Endothelial cell of umbilical vein (primary cell): ENCODE results near the gene NUDT13. TPM values are rescaled to one million over a fixed set of nuclear protein-coding genes. Genes with fewer than 3 reads are reported as not detected.

Experiments
- BruUV-seq: library from RNA; stranded (reverse); fragments of 400-500 nt; replicated peaks from 2 replicates; lab custom pipeline; 2021; lab: Mats Ljungman, UMichigan
- CTCF ChIA-PET: fragments of 300-600, 350-600 bp; sonication (Branson Sonifier 250); formaldehyde crosslinking; loops from one replicate; lab custom pipeline; 2021; ENCODE audit warnings: antibody characterized with exemption, inconsistent platforms; lab: Charles Lee
- POLR2A ChIA-PET: fragments of 300-600, 350-600 bp; sonication (Branson Sonifier 250); formaldehyde crosslinking; loops from one replicate; lab custom pipeline; 2021; ENCODE audit warnings: antibody characterized with exemption, inconsistent platforms; lab: Charles Lee
- DNase-seq: peaks from one replicate; pipeline ENCODE4 v3.0.0-alpha.2; 2011; ENCODE audit warnings: low read depth, low spot score
- FAIRE-seq: peaks from 2 replicates; lab custom pipeline; 2011; peaks lifted over from hg19 to GRCh38; lab: Jason Lieb, UNC
- H2AFZ ChIP-seq: 2 replicates; pipeline ENCODE4 v1.6.0; 2012; ENCODE audit warnings: low read depth, low read length, control low read depth, inconsistent platforms
- H3K27ac ChIP-seq: 2 replicates; pipeline ENCODE4 v1.5.1; 2011; ENCODE audit warnings: low read depth, mild to moderate bottlenecking, control low read depth, low read length, moderate library complexity; ENCODE audit not compliant: insufficient read depth
- H3K27me3 ChIP-seq, 2 experiments: 2 replicates each; pipeline versions ENCODE4 v1.6.0 to v1.6.1; 2011; ENCODE audit warnings: low read length in 2 of 2, mixed read lengths in 1 of 2; ENCODE audit not compliant: control insufficient read depth in 2 of 2, insufficient read depth in 2 of 2
- H3K36me3 ChIP-seq, 2 experiments: 2 replicates in 1 of 2; 3 replicates in 1 of 2; pipeline ENCODE4 v1.5.1; 2011; ENCODE audit warnings: low read length in 2 of 2, mild to moderate bottlenecking in 1 of 2, moderate library complexity in 1 of 2; ENCODE audit not compliant: control insufficient read depth in 2 of 2, insufficient read depth in 2 of 2; ENCODE audit errors: extremely low read depth in 1 of 2
- H3K4me1 ChIP-seq: 3 replicates; pipeline ENCODE4 v1.5.1; 2011; ENCODE audit warnings: mild to moderate bottlenecking, low read length; ENCODE audit not compliant: control insufficient read depth, insufficient read depth; ENCODE audit errors: extremely low read depth
- H3K4me2 ChIP-seq: 2 replicates; pipeline ENCODE4 v1.6.1; 2011; ENCODE audit warnings: low read length, control low read depth, mixed read lengths; ENCODE audit not compliant: insufficient read depth
- H3K4me3 ChIP-seq, 3 experiments: fragments of 200-600 bp in 1 of 3; sonication (generic), shearing (Covaris generic) in 1 of 3; replicated peaks in 1 of 3; 2 replicates each; pipeline ENCODE4 v1.5.1; 2011 to 2016; ENCODE audit warnings: control low read depth in 3 of 3, low read length in 3 of 3, mild to moderate bottlenecking in 2 of 3, inconsistent platforms in 1 of 3, low read depth in 1 of 3, moderate library complexity in 1 of 3; ENCODE audit not compliant: insufficient read depth in 1 of 3
- H3K79me2 ChIP-seq: 2 replicates; pipeline ENCODE4 v1.6.0; 2012; ENCODE audit warnings: low read length, inconsistent platforms; ENCODE audit not compliant: control insufficient read depth, insufficient read depth
- H3K9ac ChIP-seq: replicated peaks from 2 replicates; pipeline ENCODE3; 2011; ENCODE audit warnings: low read length, control low read depth; ENCODE audit not compliant: insufficient read depth; ENCODE audit errors: extremely low read depth
- H3K9me1 ChIP-seq: replicated peaks from 3 replicates; pipeline ENCODE4 v1.6.0; 2011; ENCODE audit warnings: mild to moderate bottlenecking, low read length; ENCODE audit not compliant: control insufficient read depth, insufficient read depth; ENCODE audit errors: extremely low read depth
- H3K9me3 ChIP-seq: replicated peaks from 2 replicates; pipeline ENCODE4 v1.5.1; 2012; ENCODE audit warnings: low read length, inconsistent platforms; ENCODE audit not compliant: control insufficient read depth, insufficient read depth
- H4K20me1 ChIP-seq: replicated peaks from 2 replicates; pipeline ENCODE3; 2011; ENCODE audit warnings: mild to moderate bottlenecking, low read length; ENCODE audit not compliant: control insufficient read depth, insufficient read depth; ENCODE audit errors: extremely low read depth
- EZH2 ChIP-seq: IDR thresholded peaks from 2 replicates; pipeline ENCODE4 v1.6.1; 2012; ENCODE audit warnings: borderline replicate concordance, low read depth, mild to moderate bottlenecking, moderate library complexity, low read length, inconsistent platforms; ENCODE audit not compliant: severe bottlenecking
- FOS ChIP-seq: IDR thresholded peaks from 2 replicates; pipeline ENCODE4 v1.6.1; 2011; ENCODE audit warnings: mild to moderate bottlenecking, low read length, moderate library complexity, borderline replicate concordance; ENCODE audit not compliant: insufficient read depth
- GATA2 ChIP-seq: IDR thresholded peaks from 2 replicates; pipeline ENCODE4 v1.7.0; 2011; ENCODE audit warnings: low read depth, mild to moderate bottlenecking, moderate library complexity, mixed read lengths, low read length; ENCODE audit not compliant: insufficient read length, insufficient read depth
- JUN ChIP-seq: IDR thresholded peaks from 2 replicates; pipeline ENCODE4 v1.6.1; 2011; ENCODE audit warnings: borderline replicate concordance, low read depth; ENCODE audit not compliant: insufficient read length, insufficient read depth
- MYC ChIP-seq: IDR thresholded peaks from one replicate; pipeline ENCODE4 v1.6.1; 2011; ENCODE audit warnings: mild to moderate bottlenecking, low read depth, low read length
- POLR2A ChIP-seq: IDR thresholded peaks from 2 replicates; pipeline ENCODE4 v1.6.1; 2012; ENCODE audit warnings: low read depth, mild to moderate bottlenecking, control low read depth, low read length
- POLR2AphosphoS5 ChIP-seq: IDR thresholded peaks from 2 replicates; pipeline ENCODE4 v1.6.1; 2012; ENCODE audit warnings: low read depth, mild to moderate bottlenecking, control low read depth, low read length, moderate library complexity; ENCODE audit not compliant: insufficient read depth
- dilution Hi-C: fragments of 300-500 bp; cut with MboI; formaldehyde crosslinking; loops from one replicate; pipeline ENCODE4 v1.15.0; 2019; ENCODE audit warnings: low sequenced_read_pairs; ENCODE audit not compliant: extremely low pct_ligation_motif_present
- intact Hi-C: fragments of 100-400 bp; cut with micrococcal nuclease; formaldehyde crosslinking; loops from one replicate; pipeline ENCODE4 v1.10.0; 2022
- polyA plus RNA-seq, 4 experiments: library from polyadenylated mRNA; depleted of rRNA in 3 of 4; stranded (reverse) in 3 of 4; unstranded in 1 of 4; fragments of >200 nt; gene quantifications; 2 replicates each; pipeline versions ENCODE4 v1.2.1 to v1.2.3, GENCODE V29; 2011 to 2012; ENCODE audit warnings: missing spikeins in 1 of 4
- total RNA-seq: library from RNA; stranded (reverse); gene quantifications from 2 replicates; pipeline ENCODE4 v1.2.3, GENCODE V29; 2021
- TF ChIP-seq, protein P1 (sequence below): IDR thresholded peaks from 2 replicates; pipeline ENCODE4 v1.6.1; 2011; ENCODE audit not compliant: insufficient read depth, insufficient read length
- TF ChIP-seq, protein P2 (sequence below), 2 donors: IDR thresholded peaks; 1 replicate in 1 of 2; 2 replicates in 1 of 2; pipeline ENCODE4 v1.5.1; 2011; ENCODE audit warnings: low read length in 2 of 2, mild to moderate bottlenecking in 2 of 2, moderate library complexity in 2 of 2, control low read depth in 1 of 2, inconsistent platforms in 1 of 2, low read depth in 1 of 2; ENCODE audit not compliant: insufficient read depth in 1 of 2; ENCODE audit errors: extremely low read depth in 1 of 2

Gene NUDT13
- total and polyA plus RNA-seq, 2 donors (not counting 3 experiments of a cell fraction or from before 2014, with no cell fraction given), result 1.6 to 2.3 TPM

DNA sequence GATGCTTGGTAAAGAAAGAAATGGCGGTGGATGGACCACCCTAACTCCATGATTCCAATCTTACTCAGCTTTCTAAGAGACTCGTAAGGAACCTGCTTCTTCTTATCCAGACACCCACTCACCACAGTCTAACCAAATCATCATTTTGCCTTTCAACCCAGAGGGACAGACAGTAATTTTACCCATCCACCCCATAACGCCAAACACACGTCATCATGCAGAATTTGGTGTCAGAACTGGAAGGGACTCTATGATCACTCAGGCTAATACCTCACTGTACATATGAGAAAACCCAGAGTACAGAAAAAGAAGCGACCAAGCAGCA is 57.2 kb downstream of the NUDT13 start:
- Histone ChIP-seq H3K4me3 (peak overlapping the region; percentile 24 to 95 (median 81)), H3K4me1 (peaks cover 9% of the 10 kb centered on the region), H2AFZ (peak overlapping the region; percentile 0), H3K4me2 (peak overlapping the region; percentile 88), H3K36me3 (peaks cover 4% of the 10 kb centered on the region in 2 experiments), H3K9ac (peak overlapping the region; percentile 96), H3K27ac (peak overlapping the region; percentile 79), H3K27me3 (no peaks in the 10 kb centered on the region), H3K9me3 (no peaks in the 10 kb centered on the region), H3K9me1 (no peaks in the 10 kb centered on the region), H3K79me2 (peaks cover 49% of the 10 kb centered on the region), H4K20me1 (peaks cover 5% of the 10 kb centered on the region)
- ChIA-PET CTCF (interaction anchor here (1.1 kb wide), 1 partner anchor 106 kb away, joined by 3 read pairs; no protein-coding TSS in a partner anchor), POLR2A (no interaction called here)
- intact Hi-C loops, result loop anchor here (5.0 kb wide), 1 partner anchor 190 kb away; the partner anchor contains the start of gene CFAP70
- BruUV-seq, result TSS peak; percentile 81
- FAIRE-seq (no peak), DNase-seq (no peak)
- dilution Hi-C loops, result no loop called here
- TF ChIP-seq GATA2, result no peak
- TF ChIP-seq EZH2, result no peak
- TF ChIP-seq POLR2A, result no peak
- no peak for TF ChIP-seq FOS
- TF ChIP-seq, protein P1, sequence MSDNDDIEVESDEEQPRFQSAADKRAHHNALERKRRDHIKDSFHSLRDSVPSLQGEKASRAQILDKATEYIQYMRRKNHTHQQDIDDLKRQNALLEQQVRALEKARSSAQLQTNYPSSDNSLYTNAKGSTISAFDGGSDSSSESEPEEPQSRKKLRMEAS, result no peak
- TF ChIP-seq POLR2AphosphoS5, result no peak
- TF ChIP-seq MYC, result no peak
- TF ChIP-seq, protein P2, sequence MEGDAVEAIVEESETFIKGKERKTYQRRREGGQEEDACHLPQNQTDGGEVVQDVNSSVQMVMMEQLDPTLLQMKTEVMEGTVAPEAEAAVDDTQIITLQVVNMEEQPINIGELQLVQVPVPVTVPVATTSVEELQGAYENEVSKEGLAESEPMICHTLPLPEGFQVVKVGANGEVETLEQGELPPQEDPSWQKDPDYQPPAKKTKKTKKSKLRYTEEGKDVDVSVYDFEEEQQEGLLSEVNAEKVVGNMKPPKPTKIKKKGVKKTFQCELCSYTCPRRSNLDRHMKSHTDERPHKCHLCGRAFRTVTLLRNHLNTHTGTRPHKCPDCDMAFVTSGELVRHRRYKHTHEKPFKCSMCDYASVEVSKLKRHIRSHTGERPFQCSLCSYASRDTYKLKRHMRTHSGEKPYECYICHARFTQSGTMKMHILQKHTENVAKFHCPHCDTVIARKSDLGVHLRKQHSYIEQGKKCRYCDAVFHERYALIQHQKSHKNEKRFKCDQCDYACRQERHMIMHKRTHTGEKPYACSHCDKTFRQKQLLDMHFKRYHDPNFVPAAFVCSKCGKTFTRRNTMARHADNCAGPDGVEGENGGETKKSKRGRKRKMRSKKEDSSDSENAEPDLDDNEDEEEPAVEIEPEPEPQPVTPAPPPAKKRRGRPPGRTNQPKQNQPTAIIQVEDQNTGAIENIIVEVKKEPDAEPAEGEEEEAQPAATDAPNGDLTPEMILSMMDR (IDR thresholded peaks at IDR 0.05; ENCODE audit: extremely low read depth in 1 of 2, insufficient read depth in 1 of 2, low read depth in 1 of 2, low read length in 2 of 2), result no peak
- no peak for TF ChIP-seq JUN
